ENCODE results near the gene RUNX2.
"Not testable (repeated sequence)": the region's sequence is repeated elsewhere in the genome, so short reads cannot be mapped to it uniquely, and the experiment has no call there.

Gene RUNX2

GRCh38 chr6:45327956-45328522, at the start of gene RUNX2:
RUNX2 (plus strand) TSS chr6:45328330; CDS start chr6:45328727, 397 bp downstream.
- Histone ChIP-seq H3K27me3 (ENCODE audit: insufficient read depth, low read depth) (no peaks in the 10 kb centered on the region), H3K79me2 (ENCODE audit: insufficient read depth, low read depth) (no peaks in the 10 kb centered on the region), H4K20me1 (ENCODE audit: insufficient read depth) (no peaks in the 10 kb centered on the region), H3K36me3 (ENCODE audit: insufficient read depth) (no peaks in the 10 kb centered on the region), H3K27ac (peak within 1 kb of the TSS; percentile 10; the same call in 1 of the 2 replicates), H3K4me2 (peak within 1 kb of the TSS; percentile 66), H3K4me1 (ENCODE audit: low read depth, poor library complexity, severe bottlenecking) (peaks cover 25% of the 10 kb centered on the region), H3K4me3 (IDR thresholded peaks at IDR 0.05; ENCODE audit: insufficient read depth, low read depth, low read length) (no peak within 1 kb of the TSS), H2AFZ (ENCODE audit: low read depth) (0 out of 2 replicates have a peak within 1 kb of the TSS, but pooled peaks have one; percentile 23), H3K9ac (peak within 1 kb of the TSS; percentile 4; the same call in 1 of the 2 replicates)
- TF ChIP-seq CTCF (conservative IDR thresholded peaks at IDR 0.05; ENCODE audit: low read depth, low read length), result no peak

GRCh38 chr6:45278367-45278766, 49.8 kb upstream of the RUNX2 start:
- H3K9ac ChIP-seq, result no peak overlapping the region
- H4K20me1 ChIP-seq (ENCODE audit: insufficient read depth), result no peaks in the 10 kb centered on the region
- H2AFZ ChIP-seq (ENCODE audit: low read depth), result no peak overlapping the region
- no peak overlapping the region for H3K4me3 ChIP-seq (IDR thresholded peaks at IDR 0.05; ENCODE audit: insufficient read depth, low read depth, low read length)
- TF ChIP-seq CTCF (conservative IDR thresholded peaks at IDR 0.05; ENCODE audit: low read depth, low read length), result no peak
- H3K27ac ChIP-seq, result no peak overlapping the region
- H3K4me1 ChIP-seq (ENCODE audit: low read depth, poor library complexity, severe bottlenecking), result no peaks in the 10 kb centered on the region
- H3K27me3 ChIP-seq (ENCODE audit: insufficient read depth, low read depth), result no peaks in the 10 kb centered on the region
- no peak overlapping the region for H3K4me2 ChIP-seq
- 0 out of 2 replicates have a peak, but pooled peaks cover 3% of the 10 kb centered on the region for H3K79me2 ChIP-seq (ENCODE audit: insufficient read depth, low read depth)
- H3K36me3 ChIP-seq (ENCODE audit: insufficient read depth), result no peaks in the 10 kb centered on the region

- not testable (repeated sequence) for H3K27me3 ChIP-seq (ENCODE audit: insufficient read depth, low read depth); H2AFZ ChIP-seq (ENCODE audit: low read depth); H4K20me1 ChIP-seq (ENCODE audit: insufficient read depth); H3K36me3 ChIP-seq (ENCODE audit: insufficient read depth); H3K4me2 ChIP-seq; H3K79me2 ChIP-seq (ENCODE audit: insufficient read depth, low read depth); H3K4me1 ChIP-seq (ENCODE audit: low read depth, poor library complexity, severe bottlenecking); H3K27ac ChIP-seq; H3K4me3 ChIP-seq (IDR thresholded peaks at IDR 0.05; ENCODE audit: insufficient read depth, low read depth, low read length); H3K9ac ChIP-seq
Measured at GRCh38 chr6:45286707-45287106, 41.4 kb upstream of the RUNX2 start.

GRCh38 chr6:45289751-45290514, 38.2 kb upstream of the RUNX2 start:
- TF ChIP-seq CTCF (conservative IDR thresholded peaks at IDR 0.05; ENCODE audit: low read depth, low read length), result no peak
- Histone ChIP-seq H3K4me1 (ENCODE audit: low read depth, poor library complexity, severe bottlenecking) (peaks cover 40% of the 10 kb centered on the region), H4K20me1 (ENCODE audit: insufficient read depth) (no peaks in the 10 kb centered on the region)

GRCh38 chr6:45293306-45293705, 34.8 kb upstream of the RUNX2 start:
- H3K4me1 ChIP-seq (ENCODE audit: low read depth, poor library complexity, severe bottlenecking), result peaks cover 42% of the 10 kb centered on the region
- no peaks in the 10 kb centered on the region for H3K79me2 ChIP-seq (ENCODE audit: insufficient read depth, low read depth)
- no peaks in the 10 kb centered on the region for H3K36me3 ChIP-seq (ENCODE audit: insufficient read depth)
- no peak overlapping the region for H3K4me3 ChIP-seq (IDR thresholded peaks at IDR 0.05; ENCODE audit: insufficient read depth, low read depth, low read length)
- H2AFZ ChIP-seq (ENCODE audit: low read depth), result no peak overlapping the region
- TF ChIP-seq CTCF (conservative IDR thresholded peaks at IDR 0.05; ENCODE audit: low read depth, low read length), result no peak
- H3K27ac ChIP-seq, result peak overlapping the region; percentile 21; the same call in 1 of the 2 replicates
- H3K9ac ChIP-seq, result no peak overlapping the region
- H4K20me1 ChIP-seq (ENCODE audit: insufficient read depth), result no peaks in the 10 kb centered on the region
- H3K27me3 ChIP-seq (ENCODE audit: insufficient read depth, low read depth), result no peaks in the 10 kb centered on the region
- H3K4me2 ChIP-seq, result peak overlapping the region; percentile 91

More at GRCh38 chr6:45289751-45290514, 38.2 kb upstream of the RUNX2 start:
- Histone ChIP-seq H3K9ac (no peak overlapping the region), H3K79me2 (ENCODE audit: insufficient read depth, low read depth) (no peaks in the 10 kb centered on the region), H3K36me3 (ENCODE audit: insufficient read depth) (no peaks in the 10 kb centered on the region), H3K4me3 (IDR thresholded peaks at IDR 0.05; ENCODE audit: insufficient read depth, low read depth, low read length) (no peak overlapping the region), H2AFZ (ENCODE audit: low read depth) (no peak overlapping the region), H3K27ac (no peak overlapping the region), H3K27me3 (ENCODE audit: insufficient read depth, low read depth) (no peaks in the 10 kb centered on the region), H3K4me2 (no peak overlapping the region)

GRCh38 chr6:45294065-45294701, 33.9 kb upstream of the RUNX2 start:
- Histone ChIP-seq H3K4me2 (peak overlapping the region; percentile 91), H3K4me1 (ENCODE audit: low read depth, poor library complexity, severe bottlenecking) (peaks cover 49% of the 10 kb centered on the region), H3K27ac (peak overlapping the region; percentile 21; the same call in 1 of the 2 replicates)
- H4K20me1 ChIP-seq (ENCODE audit: insufficient read depth); H3K36me3 ChIP-seq (ENCODE audit: insufficient read depth); H3K79me2 ChIP-seq (ENCODE audit: insufficient read depth, low read depth); H3K4me3 ChIP-seq (IDR thresholded peaks at IDR 0.05; ENCODE audit: insufficient read depth, low read depth, low read length); H3K9ac ChIP-seq; H3K27me3 ChIP-seq (ENCODE audit: insufficient read depth, low read depth); H2AFZ ChIP-seq (ENCODE audit: low read depth): not testable (repeated sequence)
